Adipose tissue (tissue), 3 donors: ENCODE results near the gene KCNN3. TPM values are rescaled to one million over a fixed set of nuclear protein-coding genes. Genes with fewer than 3 reads are reported as not detected.

Experiments
- H3K27ac ChIP-seq: one replicate; pipeline ENCODE4 v1.5.1; 2013; ENCODE audit warnings: low read depth, low read length
- WGBS, 3 donors: extraction: QIAGEN DNeasy Blood & Tissue Kit; methylation state at CpG; one replicate each; pipeline ENCODE4 v1.1.7; 2013; 5-methylcytosine and 5-hydroxymethylcytosine counted together
- polyA plus RNA-seq, 3 donors: library from polyadenylated mRNA; stranded (reverse); fragments of 200-250 nt; gene quantifications; one replicate each; pipeline ENCODE4 v1.2.3, GENCODE V29; 2013
- donor health status: healthy with polysubstance abuse.
- donor health status: Bipolar disorder and iron deficiency.
- donor health status: healthy.

KCNN3 gene
- polyA plus RNA-seq, 3 donors = 0.14 to 0.67 (median 0.40) TPM

DNA sequence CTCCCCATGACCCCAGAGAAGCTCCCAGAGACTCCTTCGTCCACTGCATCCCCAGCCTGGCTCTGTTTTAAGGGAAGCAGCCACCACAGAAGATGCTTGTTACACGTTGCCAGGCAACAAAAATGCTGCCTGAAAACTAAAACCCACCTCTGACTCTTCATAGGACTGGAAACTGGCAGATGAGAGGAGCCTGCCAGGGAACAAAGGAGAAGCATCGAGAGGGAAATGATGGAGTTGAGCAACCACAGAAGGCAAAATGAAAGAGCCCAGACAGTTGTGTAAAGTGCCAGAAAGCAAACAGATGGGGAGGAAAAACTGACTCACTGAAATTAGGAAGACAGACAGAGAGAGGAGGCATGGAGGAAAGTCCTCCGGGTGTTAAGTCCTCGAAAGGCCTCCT, 118.4 kb downstream of the KCNN3 start:
- H3K27ac ChIP-seq = no peak overlapping the region
- WGBS, 3 donors = 24 to 49% (median 41%) methylated on average over 5 of the region's 5 CpGs

DNA sequence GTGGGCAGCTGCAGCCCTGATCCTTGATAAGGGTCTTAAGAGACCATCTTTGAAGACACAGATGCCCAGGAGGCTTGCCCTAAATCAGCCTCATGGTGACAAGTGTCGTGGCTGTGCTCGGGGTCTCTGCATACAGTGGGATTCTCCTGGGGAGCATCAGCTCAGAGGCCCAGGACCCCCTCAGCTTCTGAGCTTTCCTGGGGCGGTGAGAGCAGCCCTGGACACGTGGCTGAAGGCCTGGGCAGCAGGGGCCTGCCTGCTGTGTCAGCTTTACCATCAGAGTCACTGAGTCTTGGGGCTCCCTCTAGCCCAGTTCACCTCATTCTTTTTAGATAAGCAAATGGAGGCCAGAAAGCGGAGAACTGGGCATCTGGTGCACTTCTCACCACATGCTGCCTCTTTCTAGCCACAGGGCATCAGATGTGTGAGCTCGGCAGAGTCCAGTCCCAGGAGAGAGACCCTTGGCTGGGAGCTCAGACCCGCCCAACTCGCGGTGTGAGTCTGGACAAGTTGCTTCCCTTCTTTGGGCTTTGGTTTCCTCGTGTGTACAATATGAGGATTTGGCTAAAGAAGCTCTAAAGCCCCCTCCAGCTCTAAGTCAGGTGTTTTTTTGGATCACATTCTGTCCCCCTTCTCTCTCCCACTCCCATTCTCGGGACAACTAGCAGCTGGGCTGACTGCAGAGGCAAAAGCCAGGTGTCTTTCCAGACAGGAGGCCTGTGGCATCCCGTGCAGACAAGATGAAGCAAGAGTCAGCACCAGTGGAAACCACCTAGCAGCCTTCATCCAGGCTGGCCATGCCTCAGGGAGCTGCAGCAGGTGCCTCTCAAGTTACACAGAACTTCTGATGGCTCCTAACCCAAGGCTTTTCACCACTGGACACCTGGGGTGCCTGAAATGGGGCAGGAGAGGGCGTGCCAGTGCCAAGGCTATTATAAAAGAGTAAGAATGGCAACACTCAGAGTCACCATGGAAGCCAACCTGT, 119.1 kb downstream of the KCNN3 start:
- WGBS, 3 donors = 69 to 77% (median 73%) methylated on average over 13 of the region's 13 CpGs
- no peak overlapping the region for H3K27ac ChIP-seq

DNA sequence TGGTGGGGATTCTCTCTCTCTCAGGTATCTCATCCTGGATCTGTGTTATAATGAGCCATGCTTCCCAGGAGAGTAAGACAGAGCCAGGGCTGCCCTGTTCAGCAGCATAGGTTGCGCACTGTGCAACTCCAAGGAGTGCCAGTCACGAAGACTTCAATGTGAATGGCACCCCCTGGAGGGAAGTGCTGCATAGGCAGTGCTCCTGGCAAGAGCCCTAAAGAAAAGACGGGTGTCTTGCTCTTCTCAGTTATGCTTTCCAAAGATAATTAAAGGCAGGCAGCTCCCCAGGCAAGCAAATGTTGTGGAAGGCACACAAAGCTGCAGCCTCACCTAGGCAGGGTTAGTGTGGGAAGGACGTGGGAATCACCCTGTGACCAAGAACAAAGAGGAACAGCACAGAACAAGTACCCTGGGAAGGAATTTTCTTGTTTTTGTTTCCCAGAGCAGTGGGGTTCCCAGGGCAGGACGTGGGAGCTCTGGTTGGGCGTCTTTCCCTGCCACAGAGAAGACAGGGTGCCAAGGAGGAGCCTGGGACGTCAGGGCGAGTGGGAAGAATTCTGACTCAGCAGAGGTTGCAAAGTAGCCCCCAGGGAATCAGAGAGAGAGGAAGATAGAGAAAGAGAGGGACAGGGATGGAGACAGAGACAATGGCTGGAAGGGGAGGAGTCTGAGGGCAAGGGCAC, 120.9 kb downstream of the KCNN3 start:
- H3K27ac ChIP-seq = no peak overlapping the region
- WGBS, 3 donors = 60 to 68% (median 66%) methylated on average over 8 of the region's 8 CpGs

GRCh38 chr1:154748405-154748775, 121.7 kb downstream of the KCNN3 start:
- 47 to 65% (median 65%) methylated on average over 2 of the region's 2 CpGs for WGBS, 3 donors
- no peak overlapping the region for H3K27ac ChIP-seq

DNA sequence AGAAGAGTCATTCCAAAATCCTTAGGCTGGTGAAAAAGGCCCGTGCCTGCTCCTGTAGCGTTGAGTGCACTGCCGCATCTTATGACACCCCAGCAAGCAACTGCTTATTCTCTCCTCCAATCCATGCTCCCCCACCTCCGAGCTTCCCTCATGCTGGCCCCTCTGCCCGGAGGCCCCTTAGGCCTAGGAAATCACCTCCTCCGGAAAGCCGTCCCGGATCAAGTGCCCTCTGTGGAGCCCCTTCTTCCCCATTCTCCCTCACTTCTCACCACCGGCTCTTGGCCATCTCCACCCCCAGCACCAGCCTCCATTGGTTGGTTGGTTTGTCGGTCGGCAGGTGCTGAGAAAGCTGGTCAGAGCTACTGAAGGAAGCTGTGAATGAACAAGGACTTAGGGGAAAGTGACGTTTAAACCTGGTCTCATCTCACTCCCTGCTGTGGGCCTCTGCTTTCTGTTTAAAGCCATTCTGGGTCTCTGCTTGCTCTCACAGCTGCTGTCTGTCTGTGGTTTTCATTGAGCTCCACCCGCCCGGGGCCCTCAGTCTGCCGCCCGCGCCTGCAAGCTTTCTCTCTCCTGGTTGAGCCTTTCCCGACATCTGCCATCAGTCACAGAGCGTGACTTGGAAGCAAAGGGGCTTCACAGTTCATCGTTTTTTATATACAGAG, 122.2 kb downstream of the KCNN3 start:
- no peak overlapping the region for H3K27ac ChIP-seq
- 35 to 38% (median 36%) methylated on average over 20 of the region's 20 CpGs for WGBS, 3 donors

DNA sequence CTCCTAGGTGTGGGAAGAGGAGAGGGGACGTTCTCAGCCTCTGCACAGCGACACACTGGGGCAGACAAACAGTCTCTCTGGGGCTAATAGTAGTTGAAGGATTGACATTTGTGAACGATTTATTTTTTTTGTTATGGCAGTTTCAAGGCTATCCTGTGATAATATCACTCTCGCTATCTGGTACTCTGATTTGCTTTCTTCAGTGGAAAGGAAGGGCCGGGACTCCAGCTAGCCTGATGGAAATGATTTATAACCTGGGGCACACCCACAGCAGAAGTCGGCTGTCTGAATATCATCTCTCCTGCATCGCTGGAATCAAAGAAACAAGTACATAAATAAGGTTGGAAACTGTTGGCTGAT, 122.7 kb downstream of the KCNN3 start:
- H3K27ac ChIP-seq = no peak overlapping the region
- WGBS, 3 donors = 34 to 48% (median 46%) methylated on average over 7 of the region's 7 CpGs

- H3K27ac ChIP-seq = no peak overlapping the region
- WGBS, 3 donors = 63 to 90% (median 88%) methylated on average over 6 of the region's 6 CpGs
These were observed 123.3 kb downstream of the KCNN3 start for GRCh38 chr1:154746622-154747299.

- no peak overlapping the region for H3K27ac ChIP-seq
- WGBS, 3 donors = 78 to 82% (median 80%) methylated on average over 12 of the region's 12 CpGs
These were observed 124.2 kb downstream of the KCNN3 start for GRCh38 chr1:154745750-154746425.

GRCh38 chr1:154745286-154745731, 124.8 kb downstream of the KCNN3 start:
- H3K27ac ChIP-seq = no peak overlapping the region
- WGBS, 3 donors = 50 to 63% (median 57%) methylated on average over 5 of the region's 5 CpGs

- no peak overlapping the region for H3K27ac ChIP-seq
- 89 to 92% (median 89%) methylated on average over 9 of the region's 9 CpGs for WGBS, 3 donors
These were observed 125.6 kb downstream of the KCNN3 start for GRCh38 chr1:154744352-154745035.

GRCh38 chr1:154743526-154744036, 126.5 kb downstream of the KCNN3 start:
- 64 to 93% (median 90%) methylated on average over 9 of the region's 9 CpGs for WGBS, 3 donors
- H3K27ac ChIP-seq = no peak overlapping the region

DNA sequence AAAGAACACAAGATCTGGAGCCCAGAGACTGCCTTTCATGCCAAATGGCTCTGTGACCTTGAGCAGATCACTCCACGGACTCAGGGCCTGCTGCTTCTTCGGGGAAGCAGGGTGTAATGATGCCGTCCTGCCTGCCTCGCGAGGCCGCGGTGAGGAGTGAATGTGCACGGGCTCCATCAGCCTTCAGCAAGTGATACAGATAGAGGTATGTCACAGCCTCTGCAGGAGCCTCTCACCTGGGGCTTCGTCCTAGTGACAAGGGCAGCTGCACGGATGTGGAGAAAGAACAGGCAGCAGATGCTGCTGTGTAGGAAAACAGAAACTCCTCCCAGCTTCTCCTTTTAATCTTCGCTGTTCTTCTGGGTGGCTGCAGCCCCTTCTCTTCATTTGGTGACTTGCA, 127.5 kb downstream of the KCNN3 start:
- 68 to 85% (median 84%) methylated on average over 11 of the region's 11 CpGs for WGBS, 3 donors

GRCh38 chr1:154741741-154742495, 128.2 kb downstream of the KCNN3 start:
- WGBS, 3 donors = 47 to 72% (median 70%) methylated on average over 15 of the region's 15 CpGs
- H3K27ac ChIP-seq = no peak overlapping the region

More for the DNA sequence above, 127.5 kb downstream of the KCNN3 start:
- no peak overlapping the region for H3K27ac ChIP-seq

DNA sequence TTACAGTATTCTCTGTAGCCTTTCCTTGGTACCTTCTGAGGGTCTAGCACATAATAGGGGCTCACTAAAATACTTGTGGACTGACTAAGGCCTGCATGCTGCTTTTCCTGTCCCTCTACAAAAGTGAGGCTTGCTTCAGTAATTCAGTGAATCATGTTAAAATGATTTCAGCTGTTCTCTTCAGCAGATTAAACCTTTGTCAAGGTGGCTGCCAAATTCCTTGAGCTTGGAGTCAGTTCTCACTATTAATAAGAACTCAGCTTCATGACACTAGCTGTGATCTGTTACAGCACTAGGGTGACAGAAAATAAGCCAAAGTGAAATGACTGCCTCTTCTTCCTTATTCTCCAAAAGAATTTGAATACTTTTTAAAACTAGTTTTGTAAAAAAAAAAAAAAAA, 128.8 kb downstream of the KCNN3 start:
- H3K27ac ChIP-seq = no peak overlapping the region

DNA sequence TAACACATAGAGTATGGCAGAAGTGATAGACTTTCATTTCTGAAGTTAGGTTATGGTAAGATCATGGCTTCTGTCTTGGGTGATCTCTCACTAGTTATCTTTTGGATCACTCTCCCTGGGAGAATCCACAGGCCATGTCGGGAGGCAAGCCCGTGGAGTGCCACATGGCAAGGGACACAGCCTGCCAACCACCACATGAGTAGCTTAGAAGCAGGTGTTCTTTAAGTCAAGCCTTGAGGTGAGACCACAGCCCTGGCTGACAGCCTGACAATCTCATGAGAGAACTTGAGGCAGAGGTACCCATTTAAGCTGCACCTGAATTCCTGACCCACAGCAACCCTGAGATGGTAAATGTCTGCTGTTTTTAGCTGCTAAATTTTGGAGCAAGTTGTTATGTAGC, 130.4 kb downstream of the KCNN3 start:
- WGBS, 3 donors = 74 to 94% (median 83%) methylated on average over 2 of the region's 2 CpGs
- H3K27ac ChIP-seq = no peak overlapping the region

GRCh38 chr1:154736841-154737240, 133.2 kb downstream of the KCNN3 start:
- H3K27ac ChIP-seq = no peak overlapping the region
- 59 to 64% (median 62%) methylated on average over 6 of the region's 6 CpGs for WGBS, 3 donors

DNA sequence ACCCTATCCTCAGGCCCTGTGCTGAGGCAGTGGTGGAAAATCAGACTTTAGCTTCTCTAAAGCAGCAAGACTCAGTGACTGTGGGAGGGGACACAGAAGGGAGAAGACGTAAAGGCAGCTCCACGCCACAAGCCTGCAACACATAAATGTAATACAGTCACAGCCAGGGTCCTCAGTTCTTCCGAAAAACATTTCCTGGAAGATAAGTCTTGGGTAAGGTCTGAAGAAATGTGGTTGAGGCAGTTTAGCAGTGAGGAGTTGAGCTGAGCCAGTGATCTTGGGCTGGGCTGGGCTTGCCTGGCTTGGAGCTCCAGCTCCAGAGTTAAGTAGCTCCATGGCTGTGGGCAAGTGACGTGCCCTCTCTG, 134.3 kb downstream of the KCNN3 start:
- 75 to 79% (median 76%) methylated on average over 4 of the region's 4 CpGs for WGBS, 3 donors
- H3K27ac ChIP-seq = no peak overlapping the region
